ENCODE measurements around the gene ACOX3.
A peak's percentile ranks its signal among the peaks of the same experiment; 100 is the strongest.

ACOX3 gene

DNA sequence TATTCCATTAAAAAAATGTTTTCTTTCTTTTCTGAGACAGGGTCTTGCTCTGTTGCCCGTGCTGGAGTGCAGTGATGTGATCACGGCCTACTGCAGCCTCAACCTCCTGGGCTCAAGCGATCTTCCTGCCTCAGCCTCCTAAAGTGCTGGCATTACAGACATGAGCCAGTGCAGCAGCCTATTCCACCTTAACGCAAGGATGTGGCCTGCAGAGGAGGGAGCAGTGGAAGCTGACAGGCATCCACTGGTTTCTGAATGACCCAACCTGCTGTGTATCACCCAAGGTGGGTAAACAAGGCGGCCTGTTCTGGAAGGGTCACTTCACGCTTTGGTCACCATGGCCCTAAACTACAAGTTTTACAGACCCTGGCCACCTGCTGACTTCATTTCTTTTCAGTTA lies 60.8 kb downstream of the ACOX3 start:
- no peak overlapping the region for H3K27ac ChIP-seq
- no peak overlapping the region for H3K4me3 ChIP-seq

DNA sequence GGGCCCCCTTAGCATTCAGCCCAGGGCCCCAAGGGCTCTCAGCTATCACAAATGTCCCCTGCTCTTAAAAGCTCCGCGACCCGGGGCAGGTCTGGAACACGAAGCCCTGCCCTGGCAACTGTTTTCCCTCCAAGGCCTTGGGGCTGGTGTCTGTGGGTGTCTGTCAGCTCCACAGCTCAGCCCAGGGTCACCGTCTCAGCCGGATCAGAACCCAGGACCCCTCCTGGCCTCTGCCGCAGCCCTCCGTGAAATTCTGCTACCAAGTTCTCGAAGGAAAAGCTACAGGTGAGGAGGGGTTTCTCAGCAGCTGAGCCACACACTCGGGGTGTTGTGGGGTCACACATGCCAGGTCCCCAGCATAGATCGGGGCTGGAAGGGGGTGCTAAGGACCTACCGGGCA lies 61.2 kb downstream of the ACOX3 start:
- no peak overlapping the region for H3K27ac ChIP-seq
- H3K4me3 ChIP-seq, result no peak overlapping the region

DNA sequence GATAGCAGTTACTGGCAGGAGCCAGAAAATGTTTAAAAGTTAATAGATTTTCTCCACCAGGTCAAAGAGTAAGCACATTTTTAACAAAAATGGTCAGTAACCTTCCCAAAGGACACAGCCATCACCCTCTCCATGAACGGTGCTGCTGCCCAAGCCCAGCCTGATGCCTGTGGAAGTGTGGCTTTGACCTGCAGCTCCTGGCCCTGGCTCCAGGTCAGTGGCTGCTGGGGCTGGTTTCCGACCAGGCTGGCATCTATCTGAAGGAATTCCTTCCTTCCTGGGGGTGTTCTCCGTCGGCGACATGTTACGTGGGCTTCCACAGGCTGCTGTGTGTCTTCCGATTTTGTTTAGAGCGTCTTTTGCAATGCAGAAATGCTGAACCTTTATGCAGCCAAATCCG lies 61.7 kb downstream of the ACOX3 start:
- Histone ChIP-seq H3K4me3 (no peak overlapping the region), H3K27ac (no peak overlapping the region)

DNA sequence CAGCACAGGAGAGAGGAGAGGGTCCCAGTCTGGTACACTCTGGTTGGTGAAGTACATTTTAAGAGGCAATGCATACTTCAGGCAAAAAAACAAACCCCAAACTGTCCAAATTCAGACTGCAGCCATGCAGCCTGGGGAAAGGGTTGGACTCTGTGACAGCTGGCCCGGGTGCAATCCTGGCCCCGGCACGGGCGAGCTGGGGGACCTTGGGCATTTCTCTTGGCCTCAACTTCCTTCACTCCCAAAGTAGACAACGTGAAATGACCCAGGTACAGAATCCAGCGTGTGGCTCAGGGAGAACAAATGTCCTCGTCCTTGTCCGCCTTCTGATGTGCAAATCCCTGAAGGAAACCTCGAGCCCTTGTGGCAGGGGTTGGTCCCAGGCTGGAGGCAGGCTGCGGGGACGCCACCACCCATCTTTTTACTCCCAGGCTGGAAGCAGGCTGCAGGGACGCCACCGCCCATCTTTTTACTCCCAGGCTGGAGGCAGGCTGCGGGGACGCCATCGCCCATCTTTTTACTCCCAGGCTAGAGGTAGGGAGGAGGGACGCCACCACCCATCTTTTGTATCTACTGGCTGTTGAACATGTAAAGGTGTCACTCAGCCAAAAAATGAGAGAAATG lies 62.3 kb downstream of the ACOX3 start:
- no peak overlapping the region for H3K4me3 ChIP-seq
- H3K27ac ChIP-seq, result no peak overlapping the region

DNA sequence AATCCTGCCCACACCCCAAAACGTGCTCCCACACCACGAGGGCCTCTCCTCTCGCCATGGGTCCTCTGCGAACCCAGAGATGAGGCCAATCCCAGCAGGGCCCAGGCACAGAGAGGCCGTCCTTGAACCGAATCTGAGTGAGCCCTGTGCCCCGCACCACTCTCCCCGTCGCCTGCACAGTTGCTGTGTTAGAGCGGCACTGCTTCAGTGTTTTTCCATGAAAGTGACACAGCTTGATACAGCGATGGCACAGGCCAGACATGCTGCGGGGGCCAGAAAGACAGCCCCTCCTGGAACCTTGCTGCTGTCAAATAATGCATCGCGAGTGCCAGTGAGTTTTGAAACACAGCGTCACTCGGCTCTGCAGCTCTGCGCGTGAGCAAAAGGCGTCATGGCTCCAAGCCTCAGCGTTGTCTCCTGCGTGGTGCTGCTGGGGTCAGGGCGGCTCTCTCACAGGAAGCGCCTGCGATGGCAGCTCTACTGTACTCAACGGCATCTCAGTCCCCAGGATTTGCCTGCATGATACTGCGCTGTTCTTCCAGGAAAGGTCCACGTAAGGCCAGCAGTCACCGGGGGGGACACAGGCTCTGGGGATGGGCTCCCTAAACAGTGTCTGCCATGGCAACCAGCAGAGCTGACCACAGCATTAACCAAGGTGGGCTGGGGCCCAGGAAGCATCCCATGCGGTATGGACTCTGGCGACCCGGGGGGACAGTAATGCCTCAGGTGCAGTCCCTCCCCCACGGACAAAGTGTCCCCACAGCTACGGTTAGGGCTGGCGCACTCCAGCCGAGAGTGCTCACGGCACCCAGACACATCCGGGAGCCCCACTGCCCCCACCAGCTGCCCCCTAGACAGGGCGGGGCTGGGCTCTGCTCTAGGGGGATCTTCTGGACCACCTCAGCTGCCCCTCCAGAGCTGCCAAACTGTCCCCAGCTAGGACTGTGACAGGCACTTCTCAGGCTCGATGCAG lies 63.1 kb downstream of the ACOX3 start:
- H3K27ac ChIP-seq, result no peak overlapping the region
- H3K4me3 ChIP-seq, result no peak overlapping the region

DNA sequence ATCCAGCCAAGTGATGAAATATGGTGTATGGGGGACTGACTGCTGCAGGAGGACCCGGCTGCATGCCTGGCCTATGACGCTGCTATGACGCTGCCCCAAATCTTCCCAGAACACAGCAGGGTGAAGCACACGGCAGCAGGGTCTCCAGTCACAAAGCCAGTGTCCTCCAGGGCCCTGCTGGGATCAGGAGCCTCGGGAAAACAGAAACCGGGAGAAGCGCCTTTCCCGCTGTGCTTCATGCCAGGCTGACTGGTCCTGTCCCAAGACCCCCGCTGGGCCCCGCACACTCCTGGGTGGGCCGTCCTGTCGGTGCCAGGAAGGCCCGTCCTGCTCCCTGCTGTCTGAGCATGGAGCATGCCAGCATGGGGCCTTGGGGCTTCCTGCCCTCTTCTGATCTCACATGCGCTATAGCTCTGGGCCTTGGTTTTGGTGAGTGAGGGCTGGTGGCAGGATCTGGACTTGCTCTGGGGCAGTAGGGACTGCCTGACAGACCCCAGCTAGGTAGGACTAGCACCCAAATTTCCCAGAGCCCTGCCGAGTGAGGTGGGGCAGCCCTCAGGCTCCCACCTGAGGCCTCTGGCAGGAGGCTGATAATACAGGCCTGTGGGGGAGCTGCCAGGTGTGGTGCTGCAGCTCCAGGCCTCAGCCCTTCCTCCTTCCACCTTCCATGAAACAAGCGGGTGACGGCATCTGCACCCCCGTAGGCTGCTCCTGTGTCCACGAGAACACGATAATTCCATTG lies 64.0 kb downstream of the ACOX3 start:
- H3K27ac ChIP-seq, result no peak overlapping the region
- H3K4me3 ChIP-seq, result no peak overlapping the region

DNA sequence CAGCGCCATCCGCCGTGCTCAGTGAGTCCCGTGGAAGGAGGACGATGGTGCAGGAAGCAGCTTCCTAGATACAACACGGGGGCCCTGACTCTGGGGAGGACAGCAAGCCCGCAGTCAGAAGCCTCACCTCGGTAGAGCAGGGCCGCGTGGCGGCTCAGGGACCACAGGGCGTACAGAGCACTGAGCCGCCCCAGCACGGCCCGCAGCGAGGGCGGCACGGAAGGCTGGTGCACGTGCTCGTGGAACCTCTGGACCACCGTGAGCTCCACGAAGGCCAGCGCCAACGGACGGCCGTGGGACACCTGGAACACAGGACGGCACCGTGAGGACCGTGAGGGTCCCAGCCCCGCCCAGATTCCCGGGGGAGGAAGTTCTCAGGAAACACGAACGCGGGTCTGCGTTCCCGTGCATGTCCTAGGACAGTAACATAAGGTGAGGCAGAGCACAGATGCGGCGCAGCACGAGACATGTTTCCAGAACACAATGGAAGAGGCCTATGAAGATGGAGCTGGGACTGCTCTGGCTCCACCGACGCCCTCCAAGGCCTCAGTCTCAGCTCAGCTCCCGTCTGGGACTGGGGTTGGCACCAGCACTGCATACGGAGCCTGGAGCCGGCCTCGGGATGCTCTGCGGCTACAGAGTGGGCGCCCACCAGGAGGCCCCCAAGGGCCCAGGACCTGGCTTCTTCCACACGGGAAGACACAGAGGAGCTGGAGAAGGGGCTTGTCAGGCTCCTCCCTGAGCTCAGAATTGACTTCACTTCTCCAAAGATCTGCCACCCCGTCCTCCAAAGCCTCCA lies 65.5 kb downstream of the ACOX3 start:
- no peak overlapping the region for H3K4me3 ChIP-seq

DNA sequence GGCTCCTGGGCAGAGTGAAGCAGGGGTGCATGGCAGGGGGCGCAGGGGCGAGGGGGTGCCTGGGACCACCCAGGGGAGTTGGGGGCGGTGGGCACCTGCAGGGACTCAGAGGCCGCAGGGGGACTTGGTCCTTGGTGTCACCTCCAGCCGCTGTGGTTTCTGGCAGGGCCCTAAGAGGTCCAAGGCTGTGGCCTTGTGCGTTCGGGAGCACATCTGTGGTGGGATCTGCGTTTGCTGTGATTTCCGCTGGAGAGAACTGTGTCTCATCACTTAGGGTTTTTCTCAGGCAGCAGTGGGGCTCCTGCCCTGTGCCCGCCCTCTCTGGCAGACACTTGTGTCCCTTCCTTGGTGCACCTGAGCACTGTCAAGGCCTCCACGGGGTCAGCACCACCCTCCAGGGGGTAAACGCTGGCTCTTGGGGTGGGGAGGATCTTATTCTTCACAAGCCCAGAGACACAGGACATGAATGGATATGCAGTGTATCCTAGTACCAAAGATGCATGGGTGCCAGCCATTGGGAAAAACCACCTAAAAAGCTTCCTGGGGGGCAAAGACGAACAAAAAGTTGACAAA lies 66.5 kb downstream of the ACOX3 start:
- Histone ChIP-seq H3K4me3 (no peak overlapping the region), H3K27ac (no peak overlapping the region)

More for the DNA sequence above, 65.5 kb downstream of the ACOX3 start:
- H3K27ac ChIP-seq, result no peak overlapping the region

DNA sequence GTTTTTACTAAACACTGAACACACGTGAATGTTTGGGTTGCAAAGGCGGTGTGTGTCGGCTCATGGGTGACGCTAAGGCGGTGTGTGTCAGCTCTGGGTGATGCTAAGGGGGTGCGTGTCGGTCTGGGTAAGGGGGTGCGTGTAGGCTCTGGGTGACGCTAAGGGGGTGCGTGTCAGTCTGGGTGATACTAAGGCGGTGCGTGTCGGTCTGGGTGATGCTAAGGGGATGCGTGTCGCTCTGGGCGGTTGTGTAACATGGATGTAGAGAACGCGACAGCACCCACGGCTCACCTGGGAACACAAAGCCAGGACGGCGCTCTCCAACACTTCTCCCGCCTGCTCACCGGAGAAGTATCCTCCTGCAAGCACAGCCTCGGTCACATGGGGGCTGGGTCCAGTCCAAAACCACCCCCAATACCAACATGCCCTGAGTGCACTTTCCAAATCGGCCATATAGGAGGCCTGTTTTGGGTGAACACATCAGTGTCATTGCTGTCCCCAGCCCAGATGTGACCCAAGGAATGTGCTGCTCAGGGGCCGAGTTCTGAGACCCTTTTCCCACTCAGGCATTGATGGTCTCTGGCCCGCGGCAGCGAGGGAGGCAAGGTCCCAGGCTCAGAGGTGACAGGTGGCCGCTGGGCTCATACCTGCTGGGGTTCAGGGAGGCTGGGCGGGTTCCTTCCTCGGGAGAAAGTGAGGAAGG lies 67.1 kb downstream of the ACOX3 start:
- Histone ChIP-seq H3K4me3 (no peak overlapping the region), H3K27ac (no peak overlapping the region)

DNA sequence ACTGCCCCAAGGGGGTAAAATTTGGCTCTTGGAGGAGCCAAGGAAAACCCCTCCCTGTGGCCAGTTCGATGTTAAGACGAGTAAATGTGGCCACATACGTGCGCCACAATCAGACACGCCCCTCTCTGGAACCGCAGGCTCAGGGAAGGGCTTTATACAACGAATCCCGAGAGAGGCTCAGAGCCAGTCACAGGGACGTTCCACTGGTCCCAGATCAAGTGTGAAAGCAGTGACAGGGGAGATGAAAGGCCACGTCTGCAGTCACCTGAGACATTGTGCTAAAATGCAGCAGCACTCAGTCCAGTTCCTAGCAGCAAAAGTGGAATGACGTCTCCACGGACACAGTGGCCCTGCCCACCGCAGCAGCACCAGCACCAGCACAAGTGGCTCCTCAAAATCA lies 68.0 kb downstream of the ACOX3 start:
- H3K4me3 ChIP-seq, result no peak overlapping the region
- H3K27ac ChIP-seq, result no peak overlapping the region

DNA sequence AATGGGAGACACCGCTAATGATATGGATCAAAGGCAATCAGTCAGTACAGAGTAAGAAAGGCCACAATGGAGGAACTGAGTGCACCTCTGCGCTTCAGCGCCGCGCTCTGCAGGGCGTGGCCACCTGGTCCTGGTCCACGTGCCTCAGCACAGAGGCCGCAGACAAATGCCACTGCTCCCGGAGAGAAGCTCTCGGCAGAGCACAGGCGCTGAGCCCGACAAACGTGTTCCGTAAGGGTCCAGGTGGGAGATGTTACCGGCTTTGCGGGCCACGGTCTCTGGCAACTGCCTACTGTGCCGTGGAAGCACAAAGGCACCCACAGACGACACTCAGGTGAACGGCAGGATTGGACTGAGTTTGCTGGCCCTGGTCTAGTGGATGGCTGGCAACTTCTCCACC lies 68.9 kb downstream of the ACOX3 start:
- H3K4me3 ChIP-seq, result no peak overlapping the region
- H3K27ac ChIP-seq, result no peak overlapping the region

DNA sequence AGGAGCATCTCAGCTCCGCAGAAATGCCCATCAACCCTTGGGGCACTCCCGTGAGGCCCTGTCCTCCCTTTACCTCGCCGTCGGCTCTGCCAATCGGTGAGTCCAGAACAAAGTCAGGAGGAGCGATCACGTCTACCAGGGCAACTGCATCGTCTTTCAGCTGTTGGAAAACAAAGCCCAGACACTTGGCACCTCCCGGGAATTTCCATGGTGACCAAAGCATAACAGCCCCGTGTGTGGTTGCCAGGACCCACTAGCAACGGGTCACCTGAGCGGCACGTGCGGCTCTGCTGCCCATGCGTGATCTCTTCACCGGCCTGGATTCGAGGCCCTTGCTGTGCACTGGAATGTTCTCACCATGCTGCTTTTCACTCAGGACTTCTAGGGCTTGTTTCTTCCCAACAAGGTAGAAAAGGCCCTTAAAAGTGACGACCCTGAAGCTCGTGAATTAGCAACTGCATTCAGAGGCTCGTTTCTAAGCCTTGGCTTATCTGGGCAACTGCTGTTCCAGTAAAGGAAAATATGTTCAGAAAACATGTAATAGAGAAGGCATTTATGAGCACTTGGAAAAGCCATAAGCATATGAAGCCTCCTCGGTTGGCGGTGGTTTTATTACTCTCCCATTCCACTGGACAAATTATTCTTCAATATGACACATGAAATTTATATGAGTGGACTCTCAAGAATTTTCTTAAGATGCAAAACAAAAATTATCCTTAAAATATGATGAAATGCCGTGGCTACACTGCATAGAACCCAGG lies 69.5 kb downstream of the ACOX3 start:
- H3K4me3 ChIP-seq, result no peak overlapping the region

DNA sequence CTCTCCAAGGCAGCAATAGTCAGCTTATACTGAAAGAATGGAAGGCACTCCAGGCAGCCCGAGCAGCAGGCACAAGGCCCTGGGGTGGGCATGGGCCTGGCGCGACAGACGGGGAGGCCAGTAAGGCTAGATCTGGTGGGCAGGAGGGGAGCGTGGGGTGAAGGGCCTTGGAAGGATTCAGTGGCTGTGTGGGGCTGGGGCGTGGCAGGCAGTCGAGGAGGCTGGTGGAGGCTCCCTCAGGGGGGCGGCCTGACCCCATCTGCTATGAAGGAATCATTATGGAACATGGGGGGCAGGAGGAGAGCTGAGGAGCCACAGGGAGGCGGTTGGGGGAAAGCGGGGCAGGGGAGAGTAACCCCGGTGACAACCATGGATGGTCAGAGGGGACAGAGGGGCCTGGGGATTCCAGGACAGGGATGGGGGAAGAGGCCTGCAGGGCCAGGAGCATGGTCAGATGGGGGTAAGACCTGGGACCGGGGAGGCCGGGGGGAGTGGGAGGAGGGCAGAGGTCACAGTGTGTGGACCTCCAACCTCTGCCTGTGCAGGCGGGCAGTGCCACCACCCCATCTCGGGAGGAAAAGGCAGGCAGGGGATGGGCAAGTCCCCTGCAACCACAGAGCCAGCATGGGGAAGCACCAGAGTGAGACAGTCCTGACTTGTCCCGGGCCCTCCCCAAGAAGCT lies 70.3 kb downstream of the ACOX3 start:
- no peak overlapping the region for H3K27ac ChIP-seq
- no peak overlapping the region for H3K4me3 ChIP-seq

More for the DNA sequence above, 69.5 kb downstream of the ACOX3 start:
- H3K27ac ChIP-seq, result peak overlapping the region in 1 of 21 experiments; percentile 8

DNA sequence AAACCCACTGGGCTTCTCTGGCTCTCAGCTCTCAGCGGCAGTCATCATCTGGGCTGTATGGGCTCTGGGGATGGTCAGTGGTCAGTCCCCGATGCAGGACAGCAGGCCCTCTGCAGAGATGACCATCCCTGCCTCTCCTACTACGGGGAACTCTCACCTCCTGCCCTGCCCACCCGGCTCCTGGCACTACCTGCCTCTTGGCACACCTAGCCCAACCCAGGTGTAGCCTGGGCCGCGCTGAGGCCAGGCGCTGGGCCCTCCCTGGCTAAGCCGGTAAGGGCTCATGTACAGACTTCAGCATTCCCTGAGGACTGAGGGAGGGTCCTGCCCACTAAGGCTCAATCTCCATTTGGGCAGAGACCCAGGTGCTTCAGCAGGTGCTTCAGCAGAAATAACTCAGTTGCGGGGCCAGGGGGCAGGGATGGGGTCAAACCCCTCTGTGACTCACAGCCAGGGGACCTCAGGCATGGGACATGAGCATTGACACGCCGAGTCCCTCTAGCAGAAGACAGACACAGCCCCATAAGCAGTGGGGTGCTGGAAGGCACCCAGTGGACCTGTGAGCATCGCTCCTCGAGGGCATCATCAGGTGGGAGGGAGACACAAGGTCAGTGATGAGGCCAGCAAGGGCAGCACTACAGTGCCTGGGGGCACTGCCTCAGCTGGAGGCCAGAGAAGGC lies 71.0 kb downstream of the ACOX3 start:
- no peak overlapping the region for H3K4me3 ChIP-seq
- no peak overlapping the region for H3K27ac ChIP-seq

DNA sequence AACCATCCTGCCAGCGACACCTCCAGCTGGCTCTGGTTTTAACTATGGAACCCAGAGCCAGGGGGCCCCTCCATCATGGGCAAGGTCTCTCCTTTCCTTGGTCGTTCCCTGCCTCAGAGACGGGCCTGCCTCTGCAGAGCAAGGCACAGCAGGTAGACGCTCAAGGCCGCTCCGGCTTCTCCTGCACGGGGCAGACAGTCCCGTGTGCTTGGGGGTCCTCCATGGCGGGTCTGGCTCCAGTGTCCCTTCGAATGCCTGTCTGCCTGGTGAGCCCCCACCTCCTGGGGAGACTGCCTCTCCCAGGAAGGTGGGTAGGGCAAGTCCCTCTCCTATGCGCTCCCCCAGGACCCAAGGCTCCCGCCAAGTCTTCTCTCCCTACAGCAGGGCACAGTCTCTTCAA lies 71.5 kb downstream of the ACOX3 start:
- Histone ChIP-seq H3K4me3 (no peak overlapping the region), H3K27ac (no peak overlapping the region)

DNA sequence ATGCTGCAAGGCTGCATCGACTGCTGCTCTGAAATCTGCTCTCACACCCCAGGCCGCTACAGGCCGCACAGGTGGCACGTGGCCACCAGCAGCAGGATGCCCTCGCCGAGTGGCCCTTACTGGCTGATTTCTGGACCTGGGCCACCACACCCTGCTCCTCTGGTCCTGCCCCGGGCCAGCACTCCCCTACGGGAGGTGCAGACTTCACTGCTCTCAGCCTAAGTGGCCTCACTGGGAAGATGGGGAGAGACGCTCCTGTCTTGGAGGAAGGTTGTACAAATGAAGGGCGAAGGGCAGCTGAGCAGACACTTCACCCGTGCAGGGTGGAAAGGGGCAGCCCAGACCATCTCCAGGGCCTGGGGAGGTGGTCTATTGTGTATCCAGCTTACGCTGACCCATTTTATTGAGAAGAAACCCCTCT lies 72.5 kb downstream of the ACOX3 start:
- no peak overlapping the region for H3K27ac ChIP-seq
- no peak overlapping the region for H3K4me3 ChIP-seq

DNA sequence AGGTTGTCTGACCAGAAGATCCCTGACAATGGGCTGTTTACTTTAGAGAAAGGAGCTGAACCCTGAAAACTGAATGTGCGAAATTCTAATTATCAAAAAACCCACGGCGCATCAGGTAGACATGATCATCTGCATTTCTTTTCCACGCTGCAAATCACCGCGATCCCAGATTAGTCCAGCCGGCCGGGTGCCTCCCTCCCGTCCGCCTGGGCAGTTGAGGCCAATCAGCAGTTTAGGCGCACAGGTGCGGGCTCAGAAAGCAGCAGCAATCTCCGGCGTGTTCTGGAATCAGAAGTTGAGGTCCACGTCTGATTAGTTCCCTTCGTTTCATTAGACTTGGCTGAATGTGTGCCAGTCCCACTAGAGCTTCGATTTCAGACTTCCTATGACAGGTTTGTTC lies 73.9 kb downstream of the ACOX3 start:
- H3K27ac ChIP-seq, result no peak overlapping the region
- no peak overlapping the region for H3K4me3 ChIP-seq
